GM21737 (cell line): ENCODE data around the gene HSP90AB1.
A peak's percentile ranks its signal among the peaks of the same experiment; 100 is the strongest.

Experiments used
- ATAC-seq: cut with Tn5 transposase; IDR thresholded peaks from one replicate; pipeline ENCODE4 v1.9.1; 2021; ENCODE audit warnings: mild to moderate bottlenecking, moderate library complexity; ENCODE audit not compliant: unreplicated experiment

Gene HSP90AB1

GRCh38 chr6:44235269-44235668 is 11.6 kb upstream of the HSP90AB1 start:
- ATAC-seq = no peak

GRCh38 chr6:44235891-44236516 is 10.9 kb upstream of the HSP90AB1 start:
- no peak for ATAC-seq

- peak; percentile 43 for ATAC-seq
These were observed 9.7 kb upstream of the HSP90AB1 start for GRCh38 chr6:44237021-44237812.

- ATAC-seq = peak; percentile 76
These were observed 9.0 kb upstream of the HSP90AB1 start for GRCh38 chr6:44237813-44238433.

GRCh38 chr6:44238687-44239350 is 8.1 kb upstream of the HSP90AB1 start:
- ATAC-seq = no peak

- no peak for ATAC-seq
These were observed 3.6 kb upstream of the HSP90AB1 start for GRCh38 chr6:44243345-44243744.

GRCh38 chr6:44245391-44245911 is 1.4 kb upstream of the HSP90AB1 start:
- ATAC-seq = no peak

GRCh38 chr6:44245912-44246662 is 814 bp upstream of the HSP90AB1 start:
- peak; percentile 48 for ATAC-seq

GRCh38 chr6:44247338-44248302 is 719 bp downstream of the HSP90AB1 start:
- ATAC-seq = peak; percentile 30

- ATAC-seq = no peak
These were observed 1.7 kb downstream of the HSP90AB1 start for GRCh38 chr6:44248579-44248978.

- no peak for ATAC-seq
These were observed 2.3 kb downstream of the HSP90AB1 start for GRCh38 chr6:44249082-44249748.

GRCh38 chr6:44250067-44250717 is 3.3 kb downstream of the HSP90AB1 start:
- no peak for ATAC-seq

- ATAC-seq = no peak
These were observed 3.8 kb downstream of the HSP90AB1 start for GRCh38 chr6:44250718-44251123.

- ATAC-seq = no peak
These were observed 4.9 kb downstream of the HSP90AB1 start for GRCh38 chr6:44251576-44252524.

GRCh38 chr6:44253307-44254101 is 6.6 kb downstream of the HSP90AB1 start:
- ATAC-seq = no peak
